ENCODE data around the gene DLG5. TPM values are rescaled to one million over a fixed set of nuclear protein-coding genes. Genes with fewer than 3 reads are reported as not detected.

Gene DLG5
- total RNA-seq, 3 donors from 2014 or later: 43.0 to 192 (median 138) TPM

- no peak overlapping the region for H3K4me3 ChIP-seq
- peak overlapping the region; percentile 63 for H3K27ac ChIP-seq
- H3K9me3 ChIP-seq: no peaks in the 10 kb centered on the region
- no peaks in the 10 kb centered on the region for H3K27me3 ChIP-seq
- no peaks in the 10 kb centered on the region for H3K4me1 ChIP-seq
- no peak for DNase-seq (ENCODE audit: low spot score in 2 of 2)
- intact Hi-C loops (cut with DNase I; ENCODE audit: low total_unique reads): no loop called here
- H3K36me3 ChIP-seq: peaks cover 15% of the 10 kb centered on the region
- TF ChIP-seq POLR2A (IDR thresholded peaks at IDR 0.05) (no peak), CTCF (IDR thresholded peaks at IDR 0.05) (no peak), POLR2AphosphoS5 (IDR thresholded peaks at IDR 0.05) (no peak)
Observed at GRCh38 chr10:77834943-77835668, 91.4 kb downstream of the DLG5 start.

- H3K4me1 ChIP-seq: no peaks in the 10 kb centered on the region
- H3K27ac ChIP-seq: peak overlapping the region; percentile 63
- no peaks in the 10 kb centered on the region for H3K9me3 ChIP-seq
- H3K4me3 ChIP-seq: no peak overlapping the region
- intact Hi-C loops (cut with DNase I; ENCODE audit: low total_unique reads): no loop called here
- peaks cover 15% of the 10 kb centered on the region for H3K36me3 ChIP-seq
- H3K27me3 ChIP-seq: no peaks in the 10 kb centered on the region
- no peak for DNase-seq (ENCODE audit: low spot score in 2 of 2)
- TF ChIP-seq CTCF (IDR thresholded peaks at IDR 0.05) (no peak), POLR2AphosphoS5 (IDR thresholded peaks at IDR 0.05) (no peak), POLR2A (IDR thresholded peaks at IDR 0.05) (no peak)
Observed at GRCh38 chr10:77834540-77834939, 92.0 kb downstream of the DLG5 start.

GRCh38 chr10:77833792-77834191, 92.8 kb downstream of the DLG5 start:
- peaks cover 15% of the 10 kb centered on the region for H3K36me3 ChIP-seq
- intact Hi-C loops (cut with DNase I; ENCODE audit: low total_unique reads): no loop called here
- H3K27ac ChIP-seq: no peak overlapping the region
- H3K27me3 ChIP-seq: no peaks in the 10 kb centered on the region
- no peaks in the 10 kb centered on the region for H3K4me1 ChIP-seq
- TF ChIP-seq POLR2AphosphoS5 (IDR thresholded peaks at IDR 0.05): no peak
- TF ChIP-seq CTCF (IDR thresholded peaks at IDR 0.05): no peak
- no peak for TF ChIP-seq POLR2A (IDR thresholded peaks at IDR 0.05)
- H3K9me3 ChIP-seq: no peaks in the 10 kb centered on the region
- no peak overlapping the region for H3K4me3 ChIP-seq
- DNase-seq (ENCODE audit: low spot score in 2 of 2): no peak

- DNase-seq (ENCODE audit: low spot score in 2 of 2): no peak
- intact Hi-C loops (cut with DNase I; ENCODE audit: low total_unique reads): no loop called here
- Histone ChIP-seq H3K36me3 (peaks cover 15% of the 10 kb centered on the region), H3K9me3 (no peaks in the 10 kb centered on the region), H3K4me3 (no peak overlapping the region), H3K4me1 (no peaks in the 10 kb centered on the region), H3K27me3 (no peaks in the 10 kb centered on the region), H3K27ac (no peak overlapping the region)
- TF ChIP-seq POLR2A (IDR thresholded peaks at IDR 0.05): no peak
- TF ChIP-seq POLR2AphosphoS5 (IDR thresholded peaks at IDR 0.05): no peak
- TF ChIP-seq CTCF (IDR thresholded peaks at IDR 0.05): no peak
Observed at GRCh38 chr10:77833225-77833624, 93.3 kb downstream of the DLG5 start.

GRCh38 chr10:77832238-77832637, 94.3 kb downstream of the DLG5 start:
- peak in 1 of 2 donors; percentile 61 for DNase-seq (ENCODE audit: low spot score in 2 of 2)
- intact Hi-C loops (cut with DNase I; ENCODE audit: low total_unique reads): no loop called here

More at GRCh38 chr10:77832238-77832637, 94.3 kb downstream of the DLG5 start:
- no peak for TF ChIP-seq POLR2AphosphoS5 (IDR thresholded peaks at IDR 0.05)
- no peak for TF ChIP-seq CTCF (IDR thresholded peaks at IDR 0.05)
- TF ChIP-seq POLR2A (IDR thresholded peaks at IDR 0.05): no peak
- peaks cover 19% of the 10 kb centered on the region for H3K36me3 ChIP-seq
- no peaks in the 10 kb centered on the region for H3K4me1 ChIP-seq
- H3K27me3 ChIP-seq: no peaks in the 10 kb centered on the region
- no peaks in the 10 kb centered on the region for H3K9me3 ChIP-seq
- peak overlapping the region in 1 of 2 donors; percentile 42 for H3K27ac ChIP-seq
- no peak overlapping the region for H3K4me3 ChIP-seq
